ENCODE data around the gene ZNF646.

ZNF646 gene

DNA sequence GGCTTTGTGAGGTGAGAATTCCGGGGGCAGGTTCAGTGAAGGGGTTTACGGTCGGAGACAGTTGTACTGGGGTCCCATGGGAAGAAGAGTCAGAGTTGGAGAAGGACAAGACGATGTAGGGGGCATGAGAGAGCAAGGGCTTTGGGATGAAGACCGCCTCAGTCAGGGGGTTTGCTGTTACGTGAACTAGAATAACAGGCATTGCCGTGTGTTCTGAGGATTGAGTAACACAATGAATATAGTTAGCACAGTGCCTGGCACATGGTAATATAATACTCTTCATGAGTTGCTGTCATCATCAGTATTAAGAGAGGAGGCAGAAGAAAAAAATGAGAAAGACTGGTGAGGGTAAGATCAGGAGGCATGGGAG, 577 bp downstream of the ZNF646 start:
- peak overlapping the region; percentile 61 for H3K4me3 ChIP-seq (ENCODE audit: low read depth, low read length)
- TF ChIP-seq, protein P1, sequence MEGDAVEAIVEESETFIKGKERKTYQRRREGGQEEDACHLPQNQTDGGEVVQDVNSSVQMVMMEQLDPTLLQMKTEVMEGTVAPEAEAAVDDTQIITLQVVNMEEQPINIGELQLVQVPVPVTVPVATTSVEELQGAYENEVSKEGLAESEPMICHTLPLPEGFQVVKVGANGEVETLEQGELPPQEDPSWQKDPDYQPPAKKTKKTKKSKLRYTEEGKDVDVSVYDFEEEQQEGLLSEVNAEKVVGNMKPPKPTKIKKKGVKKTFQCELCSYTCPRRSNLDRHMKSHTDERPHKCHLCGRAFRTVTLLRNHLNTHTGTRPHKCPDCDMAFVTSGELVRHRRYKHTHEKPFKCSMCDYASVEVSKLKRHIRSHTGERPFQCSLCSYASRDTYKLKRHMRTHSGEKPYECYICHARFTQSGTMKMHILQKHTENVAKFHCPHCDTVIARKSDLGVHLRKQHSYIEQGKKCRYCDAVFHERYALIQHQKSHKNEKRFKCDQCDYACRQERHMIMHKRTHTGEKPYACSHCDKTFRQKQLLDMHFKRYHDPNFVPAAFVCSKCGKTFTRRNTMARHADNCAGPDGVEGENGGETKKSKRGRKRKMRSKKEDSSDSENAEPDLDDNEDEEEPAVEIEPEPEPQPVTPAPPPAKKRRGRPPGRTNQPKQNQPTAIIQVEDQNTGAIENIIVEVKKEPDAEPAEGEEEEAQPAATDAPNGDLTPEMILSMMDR (IDR thresholded peaks at IDR 0.05; ENCODE audit: borderline replicate concordance, insufficient read depth, low read depth, low read length) = no peak

DNA sequence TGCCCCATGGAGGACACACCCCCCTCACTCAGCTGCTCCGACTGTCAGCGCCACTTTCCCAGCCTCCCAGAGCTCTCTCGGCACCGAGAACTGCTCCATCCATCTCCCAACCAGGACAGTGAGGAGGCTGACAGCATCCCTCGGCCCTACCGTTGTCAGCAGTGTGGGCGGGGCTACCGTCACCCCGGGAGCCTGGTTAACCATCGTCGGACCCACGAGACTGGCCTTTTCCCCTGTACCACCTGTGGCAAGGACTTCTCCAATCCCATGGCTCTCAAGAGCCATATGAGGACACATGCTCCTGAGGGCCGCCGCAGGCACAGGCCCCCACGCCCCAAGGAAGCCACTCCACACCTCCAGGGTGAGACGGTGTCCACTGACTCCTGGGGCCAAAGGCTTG, 2.1 kb downstream of the ZNF646 start:
- H3K4me3 ChIP-seq (ENCODE audit: low read depth, low read length) = no peak overlapping the region
- TF ChIP-seq, protein P1 (IDR thresholded peaks at IDR 0.05; ENCODE audit: borderline replicate concordance, insufficient read depth, low read depth, low read length) = no peak

DNA sequence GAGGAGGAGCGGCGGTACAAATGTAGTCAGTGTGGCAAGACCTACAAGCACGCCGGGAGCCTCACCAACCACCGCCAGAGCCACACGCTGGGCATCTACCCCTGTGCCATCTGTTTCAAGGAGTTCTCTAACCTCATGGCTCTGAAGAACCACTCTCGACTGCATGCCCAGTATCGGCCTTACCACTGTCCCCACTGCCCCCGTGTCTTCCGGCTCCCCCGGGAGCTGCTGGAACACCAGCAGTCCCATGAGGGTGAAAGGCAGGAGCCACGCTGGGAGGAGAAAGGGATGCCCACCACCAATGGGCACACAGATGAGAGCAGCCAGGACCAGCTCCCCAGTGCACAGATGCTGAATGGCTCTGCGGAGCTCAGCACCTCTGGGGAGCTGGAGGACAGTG, 2.8 kb downstream of the ZNF646 start:
- H3K4me3 ChIP-seq (ENCODE audit: low read depth, low read length) = no peak overlapping the region
- TF ChIP-seq, protein P1 (IDR thresholded peaks at IDR 0.05; ENCODE audit: borderline replicate concordance, insufficient read depth, low read depth, low read length) = no peak

DNA sequence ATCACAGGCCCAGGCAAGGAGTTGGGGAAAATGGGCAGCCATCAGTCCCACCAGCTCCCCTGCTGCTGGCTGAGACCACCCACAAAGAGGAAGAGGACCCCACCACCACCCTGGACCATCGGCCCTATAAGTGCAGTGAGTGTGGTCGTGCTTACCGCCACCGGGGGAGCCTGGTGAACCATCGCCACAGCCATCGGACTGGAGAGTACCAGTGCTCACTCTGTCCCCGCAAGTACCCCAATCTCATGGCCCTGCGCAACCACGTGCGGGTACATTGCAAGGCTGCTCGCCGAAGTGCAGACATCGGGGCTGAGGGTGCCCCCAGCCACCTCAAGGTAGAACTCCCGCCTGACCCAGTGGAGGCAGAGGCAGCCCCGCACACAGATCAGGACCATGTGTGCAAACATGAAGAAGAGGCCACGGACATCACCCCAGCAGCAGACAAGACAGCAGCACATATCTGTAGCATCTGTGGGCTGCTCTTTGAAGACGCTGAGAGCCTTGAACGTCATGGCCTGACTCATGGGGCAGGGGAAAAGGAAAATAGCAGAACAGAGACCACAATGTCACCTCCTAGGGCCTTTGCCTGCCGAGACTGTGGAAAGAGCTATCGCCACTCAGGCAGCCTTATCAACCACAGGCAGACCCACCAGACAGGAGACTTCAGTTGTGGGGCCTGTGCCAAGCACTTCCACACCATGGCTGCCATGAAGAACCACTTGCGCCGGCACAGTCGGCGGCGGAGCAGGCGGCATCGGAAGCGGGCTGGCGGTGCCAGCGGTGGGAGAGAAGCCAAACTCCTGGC, 3.6 kb downstream of the ZNF646 start:
- TF ChIP-seq, protein P1 (IDR thresholded peaks at IDR 0.05; ENCODE audit: borderline replicate concordance, insufficient read depth, low read depth, low read length) = no peak
- no peak overlapping the region for H3K4me3 ChIP-seq (ENCODE audit: low read depth, low read length)

DNA sequence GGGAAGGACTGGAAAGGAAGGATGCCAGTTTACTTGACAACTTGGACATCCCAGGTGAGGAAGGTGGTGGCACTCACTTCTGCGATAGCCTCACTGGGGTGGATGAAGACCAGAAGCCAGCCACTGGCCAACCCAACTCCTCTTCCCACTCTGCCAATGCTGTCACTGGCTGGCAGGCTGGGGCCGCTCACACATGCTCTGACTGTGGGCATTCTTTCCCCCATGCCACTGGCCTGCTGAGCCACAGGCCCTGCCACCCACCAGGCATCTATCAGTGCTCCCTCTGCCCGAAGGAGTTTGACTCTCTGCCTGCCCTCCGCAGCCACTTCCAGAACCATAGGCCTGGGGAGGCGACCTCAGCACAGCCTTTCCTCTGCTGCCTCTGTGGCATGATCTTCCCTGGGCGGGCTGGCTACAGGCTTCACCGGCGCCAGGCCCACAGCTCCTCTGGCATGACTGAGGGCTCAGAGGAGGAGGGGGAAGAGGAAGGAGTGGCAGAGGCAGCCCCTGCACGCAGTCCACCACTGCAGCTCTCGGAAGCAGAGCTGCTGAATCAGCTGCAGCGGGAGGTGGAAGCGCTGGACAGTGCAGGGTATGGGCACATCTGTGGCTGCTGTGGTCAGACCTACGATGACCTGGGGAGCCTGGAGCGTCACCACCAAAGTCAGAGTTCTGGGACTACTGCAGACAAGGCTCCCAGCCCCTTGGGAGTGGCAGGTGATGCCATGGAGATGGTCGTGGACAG, 4.5 kb downstream of the ZNF646 start:
- TF ChIP-seq, protein P1 (IDR thresholded peaks at IDR 0.05; ENCODE audit: borderline replicate concordance, insufficient read depth, low read depth, low read length) = no peak

DNA sequence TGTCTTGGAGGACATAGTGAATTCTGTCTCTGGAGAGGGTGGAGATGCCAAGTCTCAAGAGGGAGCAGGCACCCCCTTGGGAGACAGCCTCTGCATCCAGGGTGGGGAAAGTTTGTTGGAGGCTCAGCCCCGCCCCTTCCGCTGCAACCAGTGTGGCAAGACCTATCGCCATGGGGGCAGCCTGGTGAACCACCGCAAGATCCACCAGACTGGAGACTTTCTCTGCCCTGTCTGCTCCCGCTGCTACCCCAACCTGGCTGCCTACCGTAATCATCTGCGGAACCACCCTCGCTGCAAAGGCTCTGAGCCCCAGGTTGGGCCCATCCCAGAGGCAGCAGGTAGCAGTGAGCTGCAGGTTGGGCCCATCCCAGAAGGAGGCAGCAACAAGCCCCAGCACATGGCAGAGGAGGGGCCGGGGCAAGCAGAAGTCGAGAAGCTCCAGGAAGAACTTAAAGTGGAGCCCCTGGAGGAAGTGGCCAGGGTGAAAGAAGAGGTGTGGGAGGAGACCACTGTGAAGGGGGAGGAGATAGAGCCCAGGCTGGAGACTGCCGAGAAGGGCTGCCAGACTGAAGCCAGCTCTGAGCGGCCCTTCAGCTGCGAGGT, 5.2 kb downstream of the ZNF646 start:
- TF ChIP-seq, protein P1 (IDR thresholded peaks at IDR 0.05; ENCODE audit: borderline replicate concordance, insufficient read depth, low read depth, low read length) = no peak
- H3K4me3 ChIP-seq (ENCODE audit: low read depth, low read length) = no peak overlapping the region

More for the DNA sequence above, 4.5 kb downstream of the ZNF646 start:
- no peak overlapping the region for H3K4me3 ChIP-seq (ENCODE audit: low read depth, low read length)
